ACC112 (cell line): ENCODE results near the gene LRPPRC.
"Not testable (repeated sequence)": the region's sequence is repeated elsewhere in the genome, so short reads cannot be mapped to it uniquely, and the experiment has no call there.

Source experiments
- H2AFZ ChIP-seq: fragments of 200-600 bp; sonication (generic); one replicate; pipeline ENCODE4 v1.6.0; 2017; ENCODE audit warnings: antibody characterized with exemption, low read length; ENCODE audit not compliant: unreplicated experiment
- H3K27ac ChIP-seq: fragments of 200-600 bp; sonication (generic); 2 replicates; pipeline ENCODE4 v1.5.1; 2014; ENCODE audit warnings: low read depth, mild to moderate bottlenecking, antibody characterized with exemption, low read length, moderate library complexity
- H3K27me3 ChIP-seq: fragments of 200-600 bp; sonication (generic); 2 replicates; pipeline ENCODE4 v1.6.1; 2014; ENCODE audit warnings: mild to moderate bottlenecking, antibody characterized with exemption, low read length, moderate library complexity, mixed read lengths; ENCODE audit not compliant: insufficient read depth
- H3K36me3 ChIP-seq: fragments of 200-600 bp; sonication (generic); 2 replicates; pipeline ENCODE4 v1.6.1; 2016; ENCODE audit warnings: mild to moderate bottlenecking, antibody characterized with exemption, low read length, moderate library complexity, mixed read lengths; ENCODE audit not compliant: insufficient read depth
- H3K4me1 ChIP-seq: fragments of 200-600 bp; sonication (generic); one replicate; pipeline ENCODE4 v1.6.1; 2016; ENCODE audit warnings: low read length, mixed read lengths; ENCODE audit not compliant: insufficient read depth, unreplicated experiment, control insufficient read depth
- H3K4me3 ChIP-seq: fragments of 200-600 bp; sonication (generic); 2 replicates; pipeline ENCODE4 v1.5.1; 2014; ENCODE audit warnings: mild to moderate bottlenecking, low read depth, low read length
- H3K79me2 ChIP-seq: fragments of 200-600 bp; sonication (generic); one replicate; pipeline ENCODE4 v1.6.0; 2016; ENCODE audit warnings: low read length; ENCODE audit not compliant: control insufficient read depth, unreplicated experiment, insufficient read depth

Gene LRPPRC

GRCh38 chr2:43995733-43996533 lies at the start of gene LRPPRC:
LRPPRC (minus strand) TSS chr2:43995989; CDS start chr2:43995947, 42 bp downstream.
- peaks cover 24% of the 10 kb centered on the region for H3K36me3 ChIP-seq
- H2AFZ ChIP-seq = peak within 1 kb of the TSS; percentile 91
- peak within 1 kb of the TSS; percentile 76 for H3K27ac ChIP-seq
- peaks cover 49% of the 10 kb centered on the region for H3K79me2 ChIP-seq
- H3K4me1 ChIP-seq = peaks cover 17% of the 10 kb centered on the region
- peaks cover under 1% of the 10 kb centered on the region; the same call in 1 of the 2 replicates for H3K27me3 ChIP-seq
- peak within 1 kb of the TSS; percentile 100 for H3K4me3 ChIP-seq

GRCh38 chr2:44045061-44045460 lies 49.3 kb upstream of the LRPPRC start:
- Histone ChIP-seq H3K27ac (no peak overlapping the region), H2AFZ (no peak overlapping the region), H3K36me3 (no peaks in the 10 kb centered on the region), H3K4me3 (no peak overlapping the region), H3K79me2 (no peaks in the 10 kb centered on the region), H3K4me1 (peaks cover 3% of the 10 kb centered on the region), H3K27me3 (no peaks in the 10 kb centered on the region)

- H2AFZ ChIP-seq = peak overlapping the region; percentile 87
- H3K27ac ChIP-seq = no peak overlapping the region
- H3K36me3 ChIP-seq = no peaks in the 10 kb centered on the region
- H3K79me2 ChIP-seq = no peaks in the 10 kb centered on the region
- no peaks in the 10 kb centered on the region for H3K27me3 ChIP-seq
- no peak overlapping the region for H3K4me3 ChIP-seq
- H3K4me1 ChIP-seq = peaks cover 3% of the 10 kb centered on the region
Measured at GRCh38 chr2:44044281-44044720, 48.5 kb upstream of the LRPPRC start.

GRCh38 chr2:44040365-44040764 lies 44.6 kb upstream of the LRPPRC start:
- no peaks in the 10 kb centered on the region for H3K79me2 ChIP-seq
- H3K27ac ChIP-seq = no peak overlapping the region
- H3K4me3 ChIP-seq = no peak overlapping the region
- no peaks in the 10 kb centered on the region for H3K27me3 ChIP-seq
- H3K4me1 ChIP-seq = peaks cover 3% of the 10 kb centered on the region
- H2AFZ ChIP-seq = no peak overlapping the region
- no peaks in the 10 kb centered on the region for H3K36me3 ChIP-seq

- H3K27ac ChIP-seq = no peak overlapping the region
- H3K4me1 ChIP-seq = no peaks in the 10 kb centered on the region
- H2AFZ ChIP-seq = no peak overlapping the region
- no peaks in the 10 kb centered on the region for H3K79me2 ChIP-seq
- peaks cover 14% of the 10 kb centered on the region for H3K27me3 ChIP-seq
- no peaks in the 10 kb centered on the region for H3K36me3 ChIP-seq
- H3K4me3 ChIP-seq = no peak overlapping the region
Measured at GRCh38 chr2:44038277-44038676, 42.5 kb upstream of the LRPPRC start.

GRCh38 chr2:44037221-44037620 lies 41.4 kb upstream of the LRPPRC start:
- H2AFZ ChIP-seq = no peak overlapping the region
- H3K4me3 ChIP-seq = no peak overlapping the region
- no peaks in the 10 kb centered on the region for H3K36me3 ChIP-seq

GRCh38 chr2:44033947-44034346 lies 38.2 kb upstream of the LRPPRC start:
- H3K79me2 ChIP-seq = no peaks in the 10 kb centered on the region
- H3K4me3 ChIP-seq = no peak overlapping the region
- no peaks in the 10 kb centered on the region for H3K4me1 ChIP-seq
- H3K27ac ChIP-seq = no peak overlapping the region
- peaks cover 39% of the 10 kb centered on the region for H3K27me3 ChIP-seq
- H3K36me3 ChIP-seq = no peaks in the 10 kb centered on the region
- no peak overlapping the region for H2AFZ ChIP-seq

More at GRCh38 chr2:44037221-44037620, 41.4 kb upstream of the LRPPRC start:
- Histone ChIP-seq H3K27me3 (peaks cover 23% of the 10 kb centered on the region), H3K27ac (no peak overlapping the region), H3K4me1 (no peaks in the 10 kb centered on the region), H3K79me2 (no peaks in the 10 kb centered on the region)

GRCh38 chr2:44027076-44027475 lies 31.3 kb upstream of the LRPPRC start:
- H3K27me3 ChIP-seq = peaks cover 45% of the 10 kb centered on the region
- not testable (repeated sequence) for H3K4me1 ChIP-seq, H3K27ac ChIP-seq, H3K4me3 ChIP-seq, H3K79me2 ChIP-seq, H2AFZ ChIP-seq, H3K36me3 ChIP-seq

- H2AFZ ChIP-seq = no peak overlapping the region
Measured at GRCh38 chr2:44016282-44016681, 20.5 kb upstream of the LRPPRC start.

GRCh38 chr2:44015239-44015638 lies 19.4 kb upstream of the LRPPRC start:
- H3K27ac ChIP-seq = no peak overlapping the region
- H3K4me3 ChIP-seq = no peak overlapping the region
- peaks cover 62% of the 10 kb centered on the region for H3K27me3 ChIP-seq
- H3K4me1 ChIP-seq = no peaks in the 10 kb centered on the region
- no peaks in the 10 kb centered on the region for H3K79me2 ChIP-seq
- no peaks in the 10 kb centered on the region for H3K36me3 ChIP-seq
- H2AFZ ChIP-seq = no peak overlapping the region

More at GRCh38 chr2:44016282-44016681, 20.5 kb upstream of the LRPPRC start:
- Histone ChIP-seq H3K79me2 (no peaks in the 10 kb centered on the region), H3K36me3 (no peaks in the 10 kb centered on the region), H3K27ac (no peak overlapping the region), H3K4me1 (no peaks in the 10 kb centered on the region), H3K4me3 (no peak overlapping the region), H3K27me3 (peaks cover 62% of the 10 kb centered on the region)

GRCh38 chr2:44013205-44013604 lies 17.4 kb upstream of the LRPPRC start:
- not testable (repeated sequence) for H3K4me1 ChIP-seq, H3K36me3 ChIP-seq, H2AFZ ChIP-seq, H3K79me2 ChIP-seq, H3K4me3 ChIP-seq, H3K27ac ChIP-seq
- H3K27me3 ChIP-seq = peaks cover 74% of the 10 kb centered on the region
